GM12878 (cell line): Measurements from ENCODE around the gene ANKFY1. TPM values are rescaled to one million over a fixed set of nuclear protein-coding genes. Genes with fewer than 3 reads are reported as not detected.

Experiments used
- ATAC-seq: fragments of 200-7000 bp; cut with Tn5 transposase; 3 replicates; pipeline ENCODE4 v1.9.1; 2020; ENCODE audit warnings: mild to moderate bottlenecking, moderate library complexity
- BruUV-seq: library from RNA; stranded (reverse); fragments of 400-500 nt; replicated peaks from 2 replicates; lab custom pipeline; 2021; lab: Mats Ljungman, UMichigan
- CTCF ChIA-PET: fragments of 300-600 bp; sonication (Branson Sonifier 250); formaldehyde crosslinking; extraction: SDS; loops from one replicate; lab custom pipeline; 2021; ENCODE audit warnings: inconsistent platforms; lab: Yijun Ruan, JAX
- POLR2A ChIA-PET: fragments of 350-600 bp; formaldehyde crosslinking; extraction: SDS; loops from one replicate; lab custom pipeline; 2021; ENCODE audit warnings: inconsistent platforms; lab: Charles Lee
- RAD21 ChIA-PET: fragments of 300-600 bp; sonication (Branson Sonifier 250); formaldehyde crosslinking; loops from one replicate; lab custom pipeline; 2023; ENCODE audit warnings: antibody characterized with exemption; ENCODE audit not compliant: unreplicated experiment; lab: Charles Lee
- SMC1A ChIA-PET: fragments of 300-600 bp; sonication (Branson Sonifier 250); formaldehyde crosslinking; loops from one replicate; lab custom pipeline; 2023; ENCODE audit not compliant: unreplicated experiment, uncharacterized antibody; lab: Charles Lee
- DNase-seq: peaks from one replicate; pipeline ENCODE4 v3.0.0-alpha.2; 2011; ENCODE audit warnings: low read depth, low spot score
- FAIRE-seq: peaks from 3 replicates; lab custom pipeline; 2011; peaks lifted over from hg19 to GRCh38; lab: Jason Lieb, UNC
- H2AFZ ChIP-seq: 2 replicates; pipeline ENCODE4 v1.6.0; 2011; ENCODE audit warnings: low read depth, low read length, control low read depth; ENCODE audit not compliant: control insufficient read depth
- H3K27ac ChIP-seq: 2 replicates; pipeline ENCODE4 v1.5.1; 2011; ENCODE audit warnings: control low read depth; ENCODE audit not compliant: control insufficient read depth, insufficient read depth
- H3K27me3 ChIP-seq, 2 experiments: replicated peaks in 1 of 2; 2 replicates each; pipeline versions ENCODE4 v1.6.0 to v1.6.1; 2011; ENCODE audit warnings: low read length in 1 of 2; ENCODE audit not compliant: control insufficient read depth in 2 of 2, insufficient read depth in 2 of 2
- H3K36me3 ChIP-seq, 2 experiments: 2 replicates each; pipeline ENCODE4 v1.5.1; 2011; ENCODE audit warnings: low read length in 1 of 2; ENCODE audit not compliant: control insufficient read depth in 2 of 2, insufficient read depth in 2 of 2
- H3K4me1 ChIP-seq: 2 replicates; pipeline ENCODE4 v1.6.1; 2011; ENCODE audit warnings: mild to moderate bottlenecking, low read length, moderate library complexity, mixed read lengths; ENCODE audit not compliant: control insufficient read depth, insufficient read depth
- H3K4me2 ChIP-seq: 2 replicates; pipeline ENCODE4 v1.6.0; 2011; ENCODE audit warnings: control low read depth; ENCODE audit not compliant: control insufficient read depth, insufficient read depth
- H3K4me3 ChIP-seq: fragments of 200-600 bp; sonication (generic); 2 replicates; pipeline ENCODE4 v1.5.1; 2016
- H3K79me2 ChIP-seq: 2 replicates; pipeline ENCODE4 v1.6.0; 2011; ENCODE audit warnings: low read length; ENCODE audit not compliant: control insufficient read depth, insufficient read depth
- H3K9ac ChIP-seq: 2 replicates; pipeline ENCODE4 v1.8.0; 2011; ENCODE audit warnings: low read length, control low read depth, mixed read lengths; ENCODE audit not compliant: control insufficient read depth, insufficient read depth
- H3K9me3 ChIP-seq: replicated peaks from 3 replicates; pipeline ENCODE4 v1.5.1; 2011; ENCODE audit warnings: mild to moderate bottlenecking, low read length; ENCODE audit not compliant: control insufficient read depth, insufficient read depth
- H4K20me1 ChIP-seq: 2 replicates; pipeline ENCODE4 v1.6.0; 2011; ENCODE audit not compliant: control insufficient read depth, insufficient read depth
- CREB1 ChIP-seq: IDR thresholded peaks from 2 replicates; pipeline ENCODE4 v1.6.1; 2012; ENCODE audit warnings: low read depth, mild to moderate bottlenecking, inconsistent platforms
- CREM ChIP-seq: IDR thresholded peaks from 2 replicates; pipeline ENCODE4 v1.6.1; 2014; ENCODE audit warnings: antibody characterized with exemption, low read depth
- HCFC1 ChIP-seq: fragments of 150-350 bp; IDR thresholded peaks from 2 replicates; pipeline ENCODE4 v1.6.1; 2014; ENCODE audit warnings: low read length
- NBN ChIP-seq: fragments of 450-650 bp; IDR thresholded peaks from 2 replicates; pipeline ENCODE4 v1.6.1; 2016
- NFIC ChIP-seq: IDR thresholded peaks from 2 replicates; pipeline ENCODE4 v1.6.1; 2012; ENCODE audit warnings: low read depth, mild to moderate bottlenecking, inconsistent platforms, low read length, moderate library complexity
- NFYB ChIP-seq: IDR thresholded peaks from 2 replicates; pipeline ENCODE4 v1.6.1; 2011; ENCODE audit warnings: low read depth, mild to moderate bottlenecking, low read length, improper control_type of control experiment, moderate library complexity; ENCODE audit not compliant: insufficient read depth
- NRF1 ChIP-seq: conservative IDR thresholded peaks from 2 replicates; pipeline ENCODE4 v1.6.1; 2011; ENCODE audit warnings: mild to moderate bottlenecking, low read depth, low read length, improper control_type of control experiment
- RB1 ChIP-seq: fragments of 450-650 bp; formaldehyde crosslinking; IDR thresholded peaks from 2 replicates; pipeline ENCODE4 v1.6.1; 2017; ENCODE audit warnings: mild to moderate bottlenecking, borderline replicate concordance
- RCOR1 ChIP-seq: conservative IDR thresholded peaks from 2 replicates; pipeline ENCODE4 v1.6.1; 2012; ENCODE audit warnings: low read depth, low read length, improper control_type of control experiment
- SIN3A ChIP-seq: IDR thresholded peaks from 2 replicates; pipeline ENCODE4 v1.6.1; 2012; ENCODE audit warnings: low read depth, low read length, improper control_type of control experiment
- SMAD1 ChIP-seq: fragments of 450-650 bp; IDR thresholded peaks from 2 replicates; pipeline ENCODE4 v1.6.1; 2018; ENCODE audit warnings: mild to moderate bottlenecking, low read depth; ENCODE audit not compliant: partially characterized antibody
- SPI1 ChIP-seq: IDR thresholded peaks from 2 replicates; pipeline ENCODE4 v1.6.1; 2011; ENCODE audit warnings: low read depth, mild to moderate bottlenecking, low read length, moderate library complexity, borderline replicate concordance; ENCODE audit not compliant: insufficient read depth
- SREBF2 ChIP-seq: IDR thresholded peaks from 2 replicates; pipeline ENCODE4 v1.6.1; 2012; ENCODE audit warnings: mild to moderate bottlenecking, low read length
- SUPT20H ChIP-seq: IDR thresholded peaks from 2 replicates; pipeline ENCODE4 v1.6.1; 2011; ENCODE audit warnings: low read depth, mild to moderate bottlenecking, low read length, moderate library complexity, borderline replicate concordance; ENCODE audit not compliant: control insufficient read depth
- TBL1XR1 ChIP-seq: IDR thresholded peaks from 2 replicates; pipeline ENCODE4 v1.6.1; 2012; ENCODE audit warnings: low read depth, low read length, improper control_type of control experiment
- ZNF622 ChIP-seq: fragments of 450-650 bp; IDR thresholded peaks from 2 replicates; pipeline ENCODE4 v1.6.1; 2017; ENCODE audit warnings: mild to moderate bottlenecking, inconsistent platforms
- WGBS: methylation state at CpG from one replicate; pipeline ENCODE4 v1.1.6; 2016; ENCODE audit warnings: low lambda C conversion rate; ENCODE audit not compliant: insufficient replicate concordance, insufficient coverage; ENCODE audit errors: missing lambda C conversion rate; 5-methylcytosine and 5-hydroxymethylcytosine counted together
- in situ Hi-C: fragments of 300-500 bp; cut with MboI; formaldehyde crosslinking; loops from 9 replicates; pipeline ENCODE4 v1.14.3; 2018; ENCODE audit warnings: mixed read lengths
- intact Hi-C: fragments of 100-400 bp; cut with micrococcal nuclease; formaldehyde crosslinking; loops from one replicate; pipeline ENCODE4 v1.14.2; 2022; ENCODE audit not compliant: unreplicated experiment
- polyA plus RNA-seq, 11 experiments: library from polyadenylated mRNA; depleted of rRNA in 4 of 11; unstranded in 6 of 11; stranded (reverse) in 5 of 11; fragments of >200 nt; fragmentation: Nextera tagmentation in 4 of 11; fragmentation: Illumina TruSeq in 1 of 11; extraction: Ambion mirVana in 4 of 11; extraction: Trizol in 1 of 11; gene quantifications; 1 replicate in 1 of 11; 2 replicates in 10 of 11; pipeline versions ENCODE4 v1.2.1 to v1.2.3, GENCODE V29; 2011 to 2016; ENCODE audit warnings: inconsistent platforms in 2 of 11, missing spikeins in 2 of 11, low read depth in 1 of 11
- total RNA-seq, 4 experiments: library from RNA; depleted of rRNA in 3 of 4; stranded (reverse); fragments of >200 nt in 3 of 4; fragmentation: Illumina TruSeq in 1 of 4; extraction: Trizol in 1 of 4; gene quantifications; 2 replicates each; pipeline versions ENCODE4 v1.2.1 to v1.2.3, GENCODE V29; 2013 to 2021
- TF ChIP-seq, protein P1 (sequence below): fragments of 450-650 bp; IDR thresholded peaks from 2 replicates; pipeline ENCODE4 v1.6.1; 2017; ENCODE audit warnings: borderline replicate concordance
- TF ChIP-seq, protein P2 (sequence below): IDR thresholded peaks from 2 replicates; pipeline ENCODE4 v1.6.1; 2011; ENCODE audit warnings: borderline replicate concordance, low read depth, mild to moderate bottlenecking, moderate library complexity, low read length; ENCODE audit not compliant: insufficient read depth, poor library complexity, severe bottlenecking

The ANKFY1 gene
- total and polyA plus RNA-seq, 10 of the 15 experiments (the other 5 are each of a cell fraction or from before 2014, with no cell fraction given), result 3.0 to 27.7 (median 16.4) TPM

DNA sequence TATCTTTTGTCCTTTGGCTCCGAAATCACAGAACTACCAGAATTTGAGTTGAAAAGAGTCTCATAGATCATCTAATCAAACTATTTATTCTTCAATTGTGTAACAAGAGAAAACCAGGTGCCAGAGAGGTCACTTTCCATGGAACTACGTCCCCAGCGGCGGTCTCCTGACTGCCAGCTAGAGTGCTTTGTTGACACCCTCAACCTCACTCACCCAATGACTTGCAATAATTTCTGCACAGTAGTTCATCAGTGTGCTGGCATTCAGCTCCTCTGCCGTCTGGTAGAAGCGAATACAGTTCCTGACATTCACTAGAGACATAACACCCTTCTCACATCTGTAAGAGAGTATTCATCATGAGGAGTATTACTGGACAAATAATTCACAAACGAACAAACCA lies 54.2 kb downstream of the ANKFY1 start:
- no peak overlapping the region for H3K4me2 ChIP-seq
- in situ Hi-C loops, result loop anchor here (5.0 kb wide), 1 partner anchor 208 kb away; no protein-coding TSS in a partner anchor
- TF ChIP-seq, protein P1, sequence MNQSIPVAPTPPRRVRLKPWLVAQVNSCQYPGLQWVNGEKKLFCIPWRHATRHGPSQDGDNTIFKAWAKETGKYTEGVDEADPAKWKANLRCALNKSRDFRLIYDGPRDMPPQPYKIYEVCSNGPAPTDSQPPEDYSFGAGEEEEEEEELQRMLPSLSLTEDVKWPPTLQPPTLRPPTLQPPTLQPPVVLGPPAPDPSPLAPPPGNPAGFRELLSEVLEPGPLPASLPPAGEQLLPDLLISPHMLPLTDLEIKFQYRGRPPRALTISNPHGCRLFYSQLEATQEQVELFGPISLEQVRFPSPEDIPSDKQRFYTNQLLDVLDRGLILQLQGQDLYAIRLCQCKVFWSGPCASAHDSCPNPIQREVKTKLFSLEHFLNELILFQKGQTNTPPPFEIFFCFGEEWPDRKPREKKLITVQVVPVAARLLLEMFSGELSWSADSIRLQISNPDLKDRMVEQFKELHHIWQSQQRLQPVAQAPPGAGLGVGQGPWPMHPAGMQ, result no peak
- TF ChIP-seq NRF1, result no peak
- no peak for TF ChIP-seq TBL1XR1
- TF ChIP-seq, protein P2, sequence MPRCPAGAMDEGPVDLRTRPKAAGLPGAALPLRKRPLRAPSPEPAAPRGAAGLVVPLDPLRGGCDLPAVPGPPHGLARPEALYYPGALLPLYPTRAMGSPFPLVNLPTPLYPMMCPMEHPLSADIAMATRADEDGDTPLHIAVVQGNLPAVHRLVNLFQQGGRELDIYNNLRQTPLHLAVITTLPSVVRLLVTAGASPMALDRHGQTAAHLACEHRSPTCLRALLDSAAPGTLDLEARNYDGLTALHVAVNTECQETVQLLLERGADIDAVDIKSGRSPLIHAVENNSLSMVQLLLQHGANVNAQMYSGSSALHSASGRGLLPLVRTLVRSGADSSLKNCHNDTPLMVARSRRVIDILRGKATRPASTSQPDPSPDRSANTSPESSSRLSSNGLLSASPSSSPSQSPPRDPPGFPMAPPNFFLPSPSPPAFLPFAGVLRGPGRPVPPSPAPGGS, result no peak
- TF ChIP-seq SMAD1, result no peak
- TF ChIP-seq NFIC, result no peak
- no peak for TF ChIP-seq SUPT20H
- TF ChIP-seq CREM, result no peak
- no peak for TF ChIP-seq NBN
- TF ChIP-seq SREBF2, result no peak
- TF ChIP-seq RCOR1, result no peak
- no peak for TF ChIP-seq SIN3A
- TF ChIP-seq NFYB, result no peak
- TF ChIP-seq CREB1, result no peak
- TF ChIP-seq SPI1, result no peak
- TF ChIP-seq HCFC1, result no peak
- TF ChIP-seq RB1, result no peak
- TF ChIP-seq ZNF622, result no peak
- peaks cover 7% of the 10 kb centered on the region; the same call in 1 of the 2 replicates for H3K79me2 ChIP-seq
- FAIRE-seq, result no peak
- H2AFZ ChIP-seq, result no peak overlapping the region
- CTCF ChIA-PET, result interaction anchor here (1.1 to 1.5 kb wide), 2 partner anchors 9 to 10 kb away, joined by 6 to 8 read pairs; no protein-coding TSS in a partner anchor
- SMC1A ChIA-PET, result interaction anchor here (1.5 kb wide), 1 partner anchor 10 kb away, joined by 5 read pairs; no protein-coding TSS in a partner anchor
- intact Hi-C loops, result no loop called here
- no peaks in the 10 kb centered on the region for H4K20me1 ChIP-seq
- H3K9ac ChIP-seq, result no peak overlapping the region
- BruUV-seq, result no TSS peak
- RAD21 ChIA-PET, result interaction anchor here (1.0 kb wide), 1 partner anchor 10 kb away, joined by 3 read pairs; no protein-coding TSS in a partner anchor
- WGBS, result 99% methylated on average over 7 of the region's 7 CpGs
- no peak for ATAC-seq
- H3K4me3 ChIP-seq, result no peak overlapping the region
- H3K27ac ChIP-seq, result no peak overlapping the region
- H3K36me3 ChIP-seq, result peaks cover 8 to 22% of the 10 kb centered on the region in 2 experiments; a peak in 3 of 4 replicates
- no peak for DNase-seq
- H3K9me3 ChIP-seq, result no peaks in the 10 kb centered on the region
- POLR2A ChIA-PET, result interaction anchor here (0.6 kb wide), 1 partner anchor 414 kb away, joined by 3 read pairs; no protein-coding TSS in a partner anchor
- H3K4me1 ChIP-seq, result peaks cover 11% of the 10 kb centered on the region
- no peaks in the 10 kb centered on the region for H3K27me3 ChIP-seq
